ENCODE results near the gene FKBP15. TPM values are rescaled to one million over a fixed set of nuclear protein-coding genes. Genes with fewer than 3 reads are reported as not detected.
A peak's percentile ranks its signal among the peaks of the same experiment; 100 is the strongest.

The FKBP15 gene
- total RNA-seq, 1 experiment from 2014 or later: 22.0 TPM

DNA sequence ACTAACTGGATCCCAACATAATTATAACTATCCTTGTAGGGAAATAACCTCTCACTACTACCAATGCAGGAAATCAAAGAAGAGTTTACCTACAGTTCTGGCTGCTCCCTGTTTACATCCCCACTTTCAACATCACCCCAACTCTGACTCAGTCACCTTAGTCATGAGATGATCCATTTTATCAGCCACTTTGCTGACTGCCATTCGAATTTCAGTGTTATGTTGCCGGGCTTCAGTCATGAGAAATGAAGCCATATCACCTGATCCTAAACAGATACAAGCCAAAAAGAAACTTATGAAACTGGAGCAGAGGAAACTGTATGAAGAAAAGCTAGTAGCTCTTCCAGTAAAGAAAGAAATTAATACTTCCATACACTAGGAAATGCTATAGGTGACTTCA is 36.5 kb downstream of the FKBP15 start:
- DNase-seq (ENCODE audit: low read depth): peak; percentile 37

- DNase-seq (ENCODE audit: low read depth): no peak
These were observed 37.1 kb downstream of the FKBP15 start for GRCh38 chr9:113183956-113184488.

DNA sequence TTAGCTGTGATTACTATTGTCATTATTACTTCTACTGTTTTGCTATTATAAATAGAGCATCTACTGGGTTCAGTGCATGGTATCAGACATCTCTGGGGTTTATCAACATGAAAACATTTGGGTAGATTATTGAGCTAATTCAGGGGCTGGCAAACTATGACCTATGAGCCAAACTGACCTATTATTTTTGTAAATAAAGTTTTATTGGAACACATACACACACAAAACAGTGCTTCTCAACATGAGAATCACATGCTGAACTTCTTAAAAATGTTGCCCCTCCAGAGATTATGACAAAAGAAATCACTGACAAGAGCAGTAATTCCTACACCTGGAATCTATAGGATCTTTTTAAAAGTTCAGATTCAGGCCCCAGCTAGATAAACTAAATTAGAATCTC is 39.9 kb downstream of the FKBP15 start:
- no peak for DNase-seq (ENCODE audit: low read depth)

GRCh38 chr9:113179839-113180238 is 41.2 kb downstream of the FKBP15 start:
- no peak for DNase-seq (ENCODE audit: low read depth)

GRCh38 chr9:113178087-113178486 is 43.0 kb downstream of the FKBP15 start:
- DNase-seq (ENCODE audit: low read depth): peak; percentile 36

DNA sequence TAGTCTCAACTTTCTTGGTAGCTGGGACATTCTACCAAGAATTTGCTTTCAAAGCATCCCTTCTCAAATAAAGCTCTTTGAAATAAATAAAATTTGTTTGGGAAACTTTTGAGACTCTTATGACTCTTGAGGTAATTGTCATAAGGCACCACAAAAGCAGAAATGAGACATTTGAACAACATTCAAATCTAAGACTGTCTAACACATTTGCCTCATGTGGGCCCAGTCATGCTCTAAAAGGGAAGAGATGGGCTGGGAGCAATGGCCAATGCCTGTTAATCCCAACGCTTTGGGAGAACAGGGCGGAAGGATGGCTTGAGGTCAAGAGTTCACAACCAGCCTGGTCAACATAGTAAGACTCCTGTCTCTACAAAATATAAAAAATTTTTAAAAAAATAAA is 43.8 kb downstream of the FKBP15 start:
- no peak for DNase-seq (ENCODE audit: low read depth)

DNA sequence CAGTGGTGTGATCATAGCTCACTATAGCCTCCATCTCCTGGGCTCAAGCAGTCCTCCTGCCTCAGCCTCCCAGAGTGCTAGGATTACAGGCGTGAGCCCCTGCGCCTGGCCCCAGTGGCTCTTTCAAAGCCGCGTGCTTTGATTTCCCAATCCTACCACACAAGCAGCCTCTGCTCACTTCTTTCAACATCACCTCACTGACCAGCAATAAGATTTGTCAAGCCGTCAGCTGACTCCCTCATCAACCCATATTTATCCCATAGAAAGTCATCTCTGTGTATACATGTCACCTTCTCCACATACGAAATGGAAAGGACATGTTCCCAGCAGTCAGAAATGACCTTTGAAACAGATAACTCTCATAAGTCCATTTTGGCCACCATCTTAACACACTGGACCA is 44.3 kb downstream of the FKBP15 start:
- no peak for DNase-seq (ENCODE audit: low read depth)

- no peak for DNase-seq (ENCODE audit: low read depth)
These were observed 47.7 kb downstream of the FKBP15 start for GRCh38 chr9:113173341-113173740.

DNA sequence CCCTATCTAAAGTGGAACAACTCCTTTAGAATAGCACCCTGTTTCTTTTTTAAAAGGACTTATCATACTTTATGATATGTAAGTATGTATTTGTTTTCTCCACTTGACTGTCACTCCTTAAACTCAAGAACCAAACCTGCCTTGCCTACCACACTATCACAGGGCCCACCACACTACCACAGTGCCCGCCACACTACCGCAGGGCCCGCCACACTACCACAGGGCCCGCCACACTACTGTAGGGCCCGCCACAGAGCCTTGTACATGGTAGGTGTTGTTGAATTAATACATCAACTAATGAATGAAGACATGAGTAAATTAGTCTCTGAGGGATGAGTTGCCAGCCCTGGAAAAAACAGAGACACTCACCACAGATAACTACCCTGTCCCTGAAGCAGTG is 52.3 kb downstream of the FKBP15 start:
- DNase-seq (ENCODE audit: low read depth): no peak

DNA sequence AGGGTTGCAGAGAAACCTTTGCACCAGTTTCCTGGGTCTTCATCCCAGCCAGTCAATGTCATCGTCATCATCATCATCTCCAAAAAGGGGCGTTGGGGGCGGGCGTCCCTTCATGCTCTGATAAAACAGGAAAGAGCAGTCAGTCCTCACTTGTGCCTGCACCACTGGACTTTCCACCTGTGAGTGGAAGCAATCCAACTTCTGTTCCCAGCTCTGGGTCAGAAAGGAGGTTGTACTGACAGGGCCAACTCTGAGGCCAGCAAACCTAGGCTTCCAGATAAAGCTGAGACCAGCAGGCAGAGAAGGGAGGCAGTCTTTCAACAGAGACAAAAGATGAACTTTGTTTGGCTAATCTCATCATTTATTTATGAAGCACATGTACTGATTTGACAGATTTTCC is 55.0 kb downstream of the FKBP15 start:
- DNase-seq (ENCODE audit: low read depth): no peak

DNA sequence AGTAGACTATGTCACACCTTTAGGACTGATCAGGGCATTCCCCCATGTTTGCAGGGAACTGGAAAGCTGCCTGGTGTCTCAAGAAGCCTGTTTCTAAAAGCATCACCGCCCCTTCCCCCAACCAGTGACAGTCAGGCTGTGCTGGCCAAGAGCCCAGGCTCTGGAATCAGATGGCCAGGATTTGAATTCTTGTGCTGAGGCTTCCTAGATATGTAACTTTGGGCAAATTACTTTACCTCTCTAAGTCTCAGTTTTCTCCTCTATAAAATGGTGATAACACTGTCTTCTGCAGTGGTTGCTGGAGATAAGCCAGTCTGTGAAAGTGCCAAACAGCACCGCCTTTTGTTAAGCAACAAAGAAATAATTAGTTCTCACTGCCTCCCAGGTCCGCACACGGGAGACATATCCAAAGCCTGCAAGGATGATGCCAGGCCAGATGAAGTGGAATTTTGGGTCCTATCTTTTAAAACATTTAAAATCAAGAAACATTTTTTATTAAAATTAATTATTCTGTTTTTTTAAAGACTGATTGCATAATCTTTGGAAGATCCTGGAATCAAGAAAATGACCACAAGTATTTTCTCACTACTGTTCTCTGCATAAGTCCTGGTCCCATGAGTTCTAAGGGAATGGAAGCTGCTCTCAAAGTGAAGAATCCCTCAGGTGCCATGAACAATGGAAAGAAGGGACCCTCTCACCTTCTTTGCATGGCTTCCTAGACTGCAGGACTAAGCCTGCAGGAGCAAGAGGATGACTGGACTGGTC is 56.4 kb downstream of the FKBP15 start:
- DNase-seq (ENCODE audit: low read depth): no peak

GRCh38 chr9:113163001-113163400 is 58.1 kb downstream of the FKBP15 start:
- DNase-seq (ENCODE audit: low read depth): no peak

DNA sequence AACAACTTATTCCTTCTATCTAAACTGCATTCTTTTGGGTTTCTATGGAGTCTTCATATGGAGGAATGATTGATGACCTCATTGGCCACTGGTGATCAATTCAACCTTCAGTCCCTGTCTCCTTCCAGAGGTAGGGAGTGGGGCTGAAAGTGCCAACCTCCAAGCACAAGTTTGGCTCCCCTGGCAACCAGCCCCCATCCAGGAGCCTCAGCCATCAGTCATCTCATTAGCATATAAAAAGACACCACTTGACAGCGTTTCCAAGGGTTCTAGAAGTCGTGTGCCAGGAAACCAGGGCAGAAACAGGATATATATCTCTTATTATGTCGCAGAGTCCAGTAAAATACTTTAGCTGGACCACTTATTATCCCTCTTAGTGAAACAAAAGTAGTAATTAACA is 60.5 kb downstream of the FKBP15 start:
- DNase-seq (ENCODE audit: low read depth): no peak

DNA sequence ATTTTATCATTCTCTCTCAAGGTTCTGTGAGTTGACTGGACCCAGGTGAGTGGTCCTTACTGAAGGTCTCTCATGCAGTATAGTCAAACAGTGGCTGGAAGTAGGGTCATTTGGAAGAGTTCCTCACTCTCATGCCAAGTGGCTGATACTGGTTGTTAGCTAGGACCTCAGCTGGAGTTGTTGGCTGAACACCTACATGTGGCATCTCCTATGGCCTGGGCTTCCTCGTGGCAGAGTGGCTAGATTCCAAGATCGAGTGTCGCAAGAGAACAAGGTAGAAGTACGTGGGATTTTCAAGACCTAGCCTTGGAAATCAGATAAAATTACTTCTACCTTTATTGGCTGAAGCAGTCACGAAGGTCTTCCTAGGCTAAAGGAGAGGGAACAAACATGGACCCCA is 62.6 kb downstream of the FKBP15 start:
- DNase-seq (ENCODE audit: low read depth): no peak

DNA sequence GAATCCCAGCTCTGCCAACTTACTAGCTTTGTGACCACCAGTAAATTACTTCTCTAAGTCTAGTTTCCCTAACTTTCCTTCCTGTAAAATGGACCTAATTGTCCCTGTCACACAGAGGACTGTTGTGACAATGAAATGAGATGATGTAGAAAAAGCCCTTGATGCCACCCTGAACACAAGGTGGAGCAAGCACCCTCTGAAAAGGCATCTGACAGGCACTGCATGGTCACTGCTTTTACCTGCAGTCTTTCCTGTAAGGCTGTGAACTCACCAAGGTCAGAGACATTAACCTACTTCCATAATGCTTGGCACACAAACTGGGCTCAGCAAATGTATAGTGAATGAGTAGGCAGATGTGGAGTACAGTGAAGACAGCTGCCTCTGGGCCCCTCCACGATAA is 64.2 kb downstream of the FKBP15 start:
- DNase-seq (ENCODE audit: low read depth): no peak

DNA sequence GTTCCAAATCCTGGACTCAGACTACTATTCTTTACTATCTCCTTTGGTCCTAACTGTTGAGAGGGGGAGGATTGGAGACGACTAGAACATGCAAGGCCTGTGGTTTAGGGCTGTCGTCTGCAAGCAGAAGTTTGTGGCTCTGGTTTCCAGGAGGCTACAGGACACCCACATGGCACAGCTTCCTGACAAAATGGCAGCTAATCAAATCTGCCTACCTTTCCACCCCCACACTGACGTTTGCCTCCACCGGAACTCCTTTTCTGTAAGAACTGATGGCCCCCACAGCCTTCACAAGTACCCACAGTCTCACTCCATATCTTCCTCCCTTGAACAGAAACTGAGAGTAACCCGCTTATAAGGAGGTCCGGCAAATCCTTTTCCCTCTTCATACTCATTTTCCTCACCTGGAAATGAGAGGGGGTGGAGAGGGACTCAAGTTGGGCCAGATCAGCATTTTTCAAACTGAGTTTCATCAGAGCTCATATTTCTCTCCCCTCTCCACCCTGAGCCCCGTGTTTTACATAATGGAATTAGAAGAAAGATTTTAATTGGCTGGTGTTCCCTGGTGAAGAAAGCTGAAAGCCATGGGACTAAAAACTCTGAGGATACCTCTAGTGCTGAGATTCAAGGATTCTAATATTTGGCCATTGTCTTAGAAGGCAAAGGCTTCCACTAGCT is 65.0 kb downstream of the FKBP15 start:
- no peak for DNase-seq (ENCODE audit: low read depth)

GRCh38 chr9:113154946-113155345 is 66.1 kb downstream of the FKBP15 start:
- DNase-seq (ENCODE audit: low read depth): no peak

DNA sequence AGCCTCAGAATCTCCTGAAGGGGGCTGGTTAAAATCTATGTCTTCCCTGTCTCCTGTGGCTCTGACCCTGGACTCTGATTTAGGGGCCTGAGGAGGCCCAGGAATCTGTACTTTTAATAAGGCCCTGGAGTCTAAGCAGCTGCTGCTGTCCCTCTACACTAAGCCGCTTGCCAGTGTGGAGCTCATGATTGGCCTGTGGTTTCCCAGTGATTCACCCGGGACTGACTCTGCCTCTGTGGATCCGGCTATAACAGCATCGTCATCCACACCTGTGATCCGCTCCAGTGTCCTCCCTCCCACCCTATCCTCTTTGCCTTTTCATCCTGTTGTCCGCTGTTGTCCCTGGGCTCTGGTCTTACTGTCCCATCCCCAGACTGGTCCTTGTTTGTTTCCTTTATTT is 66.6 kb downstream of the FKBP15 start:
- peak; percentile 82 for DNase-seq (ENCODE audit: low read depth)

GRCh38 chr9:113153599-113153998 is 67.5 kb downstream of the FKBP15 start:
- no peak for DNase-seq (ENCODE audit: low read depth)

- DNase-seq (ENCODE audit: low read depth): no peak
These were observed 68.4 kb downstream of the FKBP15 start for GRCh38 chr9:113152699-113153098.

GRCh38 chr9:113151696-113152630 is 69.1 kb downstream of the FKBP15 start:
- DNase-seq (ENCODE audit: low read depth): no peak

All from HT1080 (cell line).